GM23338 (cell line): ENCODE results near the gene HOTAIR. TPM values are rescaled to one million over a fixed set of nuclear protein-coding genes. Genes with fewer than 3 reads are reported as not detected.

Source experiments
- ATAC-seq: fragments of 200-7000 bp; cut with Tn5 transposase; 3 replicates; pipeline ENCODE4 v1.9.1; 2020
- DNase-seq: peaks from one replicate; pipeline ENCODE4 v3.0.0-alpha.2; 2015; ENCODE audit warnings: low spot score
- H2AFZ ChIP-seq: fragments of 200-600 bp; sonication (generic); 2 replicates; pipeline ENCODE4 v1.8.0; 2016; ENCODE audit warnings: antibody characterized with exemption, mild to moderate bottlenecking, moderate library complexity
- H3F3A ChIP-seq: fragments of 200-600 bp; sonication (generic); replicated peaks from 2 replicates; pipeline ENCODE4 v1.8.0; 2017; ENCODE audit warnings: antibody characterized with exemption, mixed run types, low read depth
- H3K27ac ChIP-seq: fragments of 200-600 bp; sonication (generic); 2 replicates; pipeline ENCODE4 v1.6.1; 2016; ENCODE audit warnings: low read depth
- H3K27me3 ChIP-seq: fragments of 200-600 bp; sonication (generic); 2 replicates; pipeline ENCODE4 v1.8.0; 2016; ENCODE audit warnings: mild to moderate bottlenecking, mixed run types, moderate library complexity; ENCODE audit not compliant: insufficient read depth
- H3K36me3 ChIP-seq: fragments of 200-600 bp; sonication (generic); 2 replicates; pipeline ENCODE4 v1.8.0; 2016; ENCODE audit warnings: mild to moderate bottlenecking; ENCODE audit not compliant: insufficient read depth
- H3K4me1 ChIP-seq: fragments of 200-600 bp; sonication (generic); 2 replicates; pipeline ENCODE4 v1.8.0; 2016; ENCODE audit warnings: mild to moderate bottlenecking, moderate library complexity; ENCODE audit not compliant: insufficient read depth
- H3K4me2 ChIP-seq: fragments of 200-600 bp; sonication (generic); 2 replicates; pipeline ENCODE4 v1.7.1; 2017; ENCODE audit warnings: mixed run types
- H3K4me3 ChIP-seq: fragments of 200-600 bp; sonication (generic); 2 replicates; pipeline ENCODE4 v1.6.1; 2016; ENCODE audit warnings: mixed run types
- H3K79me2 ChIP-seq: fragments of 200-600 bp; sonication (generic); replicated peaks from 2 replicates; pipeline ENCODE4 v1.8.0; 2017; ENCODE audit warnings: mild to moderate bottlenecking; ENCODE audit not compliant: insufficient read depth
- H3K9me2 ChIP-seq: fragments of 200-600 bp; sonication (generic); 2 replicates; pipeline ENCODE4 v1.8.0; 2017; ENCODE audit not compliant: insufficient read depth
- H4K20me1 ChIP-seq: fragments of 200-600 bp; sonication (generic); replicated peaks from 2 replicates; pipeline ENCODE4 v1.8.0; 2017; ENCODE audit warnings: mild to moderate bottlenecking; ENCODE audit not compliant: insufficient read depth
- H3K27ac Mint-ChIP-seq: 2 replicates; pipeline ENCODE4 v1.8.0; 2020; ENCODE audit warnings: inconsistent platforms, mild to moderate bottlenecking, moderate library complexity, mixed read lengths
- H3K27me3 Mint-ChIP-seq: 3 replicates; pipeline ENCODE4 v1.8.0; 2022; ENCODE audit warnings: low read depth, mild to moderate bottlenecking, moderate library complexity, mixed read lengths, inconsistent platforms; ENCODE audit not compliant: insufficient read depth, poor library complexity
- H3K36me3 Mint-ChIP-seq: 3 replicates; pipeline ENCODE4 v1.8.0; 2021; ENCODE audit warnings: low read depth, mild to moderate bottlenecking, inconsistent platforms, moderate library complexity, mixed read lengths
- H3K4me1 Mint-ChIP-seq: 3 replicates; pipeline ENCODE4 v1.8.0; 2020; ENCODE audit warnings: mild to moderate bottlenecking, inconsistent platforms, mixed read lengths
- H3K4me3 Mint-ChIP-seq: 3 replicates; pipeline ENCODE4 v1.8.0; 2021; ENCODE audit warnings: moderate library complexity, mild to moderate bottlenecking, inconsistent platforms, mixed read lengths
- H3K9me3 Mint-ChIP-seq: 3 replicates; pipeline ENCODE4 v1.8.0; 2020; ENCODE audit warnings: moderate library complexity, mild to moderate bottlenecking, inconsistent platforms, mixed read lengths
- CREB1 ChIP-seq: fragments of 250-450 bp; sonication (Bioruptor Pico); IDR thresholded peaks from 2 replicates; pipeline ENCODE4 v1.5.0; 2020; ENCODE audit warnings: low read depth, mild to moderate bottlenecking, moderate library complexity
- ETS1 ChIP-seq: IDR thresholded peaks from 2 replicates; pipeline ENCODE4 v1.6.1; 2016; ENCODE audit warnings: antibody characterized with exemption
- EZH2 ChIP-seq: fragments of 200-600 bp; sonication (generic); IDR thresholded peaks from one replicate; pipeline ENCODE4 v1.8.0; 2017; ENCODE audit warnings: antibody characterized with exemption, mild to moderate bottlenecking, low read depth; ENCODE audit not compliant: unreplicated experiment
- EZH2phosphoT487 ChIP-seq: fragments of 200-600 bp; sonication (generic); IDR thresholded peaks from one replicate; pipeline ENCODE4 v1.8.1; 2018; ENCODE audit warnings: antibody characterized with exemption; ENCODE audit not compliant: unreplicated experiment
- STAT1 ChIP-seq: IDR thresholded peaks from one replicate; pipeline ENCODE4 v1.6.1; 2016; ENCODE audit warnings: antibody characterized with exemption; ENCODE audit not compliant: unreplicated experiment
- ZNF114 ChIP-seq: fragments of 250-450 bp; sonication (Bioruptor Pico); IDR thresholded peaks from 2 replicates; pipeline ENCODE4 v1.5.0; 2020; ENCODE audit warnings: mild to moderate bottlenecking, moderate library complexity
- long read RNA-seq: library from polyadenylated mRNA; unstranded; transcript quantifications from one replicate; pipeline ENCODE4 v2.0.0, GENCODE V29; 2020; ENCODE audit not compliant: unreplicated experiment
- polyA plus RNA-seq: library from polyadenylated mRNA; unstranded; fragments of >200 nt; fragmentation: Nextera tagmentation; extraction: Ambion mirVana; gene quantifications from 2 replicates; pipeline ENCODE4 v1.2.1, GENCODE V29; 2016
- total RNA-seq: library from RNA; depleted of rRNA; stranded (reverse); fragments of >200 nt; shearing (Covaris generic); gene quantifications from 2 replicates; pipeline ENCODE4 v1.2.3, GENCODE V29; 2014; rRNA removed
- TF ChIP-seq, protein P1 (sequence below): IDR thresholded peaks from one replicate; pipeline ENCODE4 v1.6.1; 2018; ENCODE audit warnings: antibody characterized with exemption; ENCODE audit not compliant: unreplicated experiment
- TF ChIP-seq, protein P2 (sequence below): fragments of 250-450 bp; sonication (Bioruptor Pico); IDR thresholded peaks from 2 replicates; pipeline ENCODE4 v1.5.0; 2020; ENCODE audit warnings: mild to moderate bottlenecking, moderate library complexity

The HOTAIR gene
- total RNA-seq (not detected in 2 replicates), polyA plus RNA-seq (not detected in 2 replicates)
- long read RNA-seq = 0 reads

DNA sequence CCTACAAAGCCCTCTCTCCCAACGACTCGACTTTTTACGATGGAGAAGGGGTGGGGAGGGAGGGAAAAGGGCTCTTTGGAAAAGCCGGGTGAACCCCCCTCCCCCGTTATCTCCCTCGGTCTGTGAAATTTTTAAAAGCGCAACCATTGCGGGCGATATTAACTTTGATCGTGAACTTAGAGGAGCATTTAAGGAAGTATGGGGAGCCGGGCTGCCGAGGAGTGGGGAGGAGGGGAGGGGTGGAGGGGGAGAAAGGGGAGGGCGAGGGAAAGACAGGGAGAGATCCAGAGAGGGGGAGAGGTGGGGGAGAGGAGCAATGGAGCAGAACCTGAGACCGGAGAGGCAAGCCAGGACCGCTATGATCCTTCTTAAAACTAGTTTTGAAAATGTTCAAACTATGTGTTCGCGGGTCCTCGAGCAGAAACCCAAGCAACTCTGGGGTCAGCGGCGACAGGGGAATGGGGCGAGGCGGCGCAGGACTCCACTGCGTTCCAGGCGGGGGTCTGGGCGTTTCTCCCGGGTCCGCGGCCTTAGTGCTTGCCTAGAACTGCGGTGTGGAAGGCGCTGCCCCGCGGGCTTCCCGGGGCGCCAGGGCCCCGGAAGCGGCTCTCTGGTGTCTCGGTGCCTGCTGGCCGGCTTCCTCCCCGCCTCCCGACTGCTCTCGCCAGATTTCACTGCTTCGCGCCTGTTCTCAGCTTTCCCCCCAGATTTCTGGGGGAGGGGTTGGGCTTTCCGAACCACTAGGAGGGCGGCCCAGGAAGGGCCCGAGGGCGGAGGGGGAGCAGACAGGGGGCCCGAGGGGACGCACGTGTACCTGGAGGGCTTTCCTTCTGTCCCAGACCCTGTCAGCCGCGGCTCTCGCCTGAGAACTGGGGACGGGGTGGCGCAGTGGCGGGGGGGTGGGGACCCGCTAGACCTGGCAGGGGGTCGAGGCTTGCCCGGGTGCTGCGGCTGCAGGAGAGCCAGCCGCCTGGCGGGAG, at the start of gene HOTAIR:
Gene HOTAIR (minus strand): TSS at position 871 of the 980 bp plus-strand sequence.
- peak within 1 kb of the TSS; percentile 77 for H3K4me2 ChIP-seq
- H3K36me3 Mint-ChIP-seq = no peaks in the 10 kb centered on the region
- DNase-seq = peak; percentile 54
- no peaks in the 10 kb centered on the region; the same call in 1 of the 3 replicates for H3K9me3 Mint-ChIP-seq
- peak; percentile 5 for ATAC-seq
- H3K36me3 ChIP-seq = no peaks in the 10 kb centered on the region; the same call in 1 of the 2 replicates
- no peaks in the 10 kb centered on the region for H3K9me2 ChIP-seq
- H3K79me2 ChIP-seq = no peaks in the 10 kb centered on the region
- H3K27ac Mint-ChIP-seq = no peak within 1 kb of the TSS
- TF ChIP-seq EZH2 = peak; percentile 76
- no peak for TF ChIP-seq ZNF114 (CRISPR knock-in tag)
- peak; percentile 94 for TF ChIP-seq EZH2phosphoT487
- H2AFZ ChIP-seq = no peak within 1 kb of the TSS
- H4K20me1 ChIP-seq = peaks cover 36% of the 10 kb centered on the region
- peaks cover 100% of the 10 kb centered on the region for H3K27me3 ChIP-seq
- H3K4me3 Mint-ChIP-seq = peak within 1 kb of the TSS; percentile 51
- H3K4me1 ChIP-seq = peaks cover 26% of the 10 kb centered on the region
- H3K27me3 Mint-ChIP-seq = peaks cover 99% of the 10 kb centered on the region
- H3K27ac ChIP-seq = no peak within 1 kb of the TSS
- H3F3A ChIP-seq = peaks cover 22% of the 10 kb centered on the region
- peak within 1 kb of the TSS; percentile 47 for H3K4me3 ChIP-seq
- peaks cover 25% of the 10 kb centered on the region for H3K4me1 Mint-ChIP-seq

DNA sequence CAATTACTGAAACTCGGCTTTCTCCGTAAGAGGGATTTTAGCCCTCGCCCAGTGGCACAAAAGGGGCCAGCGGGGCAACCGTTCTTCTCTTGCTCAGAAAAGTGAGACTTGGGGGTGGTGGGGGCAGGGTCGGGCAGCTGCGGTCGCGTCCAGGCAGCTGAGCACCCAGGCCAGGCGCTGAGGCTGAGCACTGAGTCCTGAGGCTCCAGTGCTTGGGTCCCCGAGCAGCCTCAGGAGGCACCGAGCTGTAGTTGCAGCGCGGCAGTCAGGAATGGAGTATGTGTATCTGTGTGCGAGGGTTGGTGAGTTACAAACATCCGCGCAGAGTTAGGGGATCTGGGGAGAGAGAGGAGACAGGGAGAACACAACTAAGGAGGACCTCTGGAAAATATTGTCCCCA, 49.4 kb upstream of the HOTAIR start:
- Histone ChIP-seq H4K20me1 (peaks cover 57% of the 10 kb centered on the region), H3K36me3 (no peaks in the 10 kb centered on the region; the same call in 1 of the 2 replicates), H3K9me2 (no peaks in the 10 kb centered on the region), H2AFZ (no peak overlapping the region), H3K27me3 (peaks cover 100% of the 10 kb centered on the region), H3F3A (peaks cover 47% of the 10 kb centered on the region; the same call in 1 of the 2 replicates), H3K79me2 (no peaks in the 10 kb centered on the region), H3K4me1 (peaks cover 43% of the 10 kb centered on the region), H3K4me2 (0 out of 2 replicates have a peak overlapping the region, but pooled peaks have one; percentile 36), H3K27ac (no peak overlapping the region), H3K4me3 (0 out of 2 replicates have a peak overlapping the region, but pooled peaks have one; percentile 26)
- peak; percentile 65 for DNase-seq
- no peak overlapping the region; the same call in 2 of the 3 replicates for H3K4me3 Mint-ChIP-seq
- no peak overlapping the region for H3K27ac Mint-ChIP-seq
- no peaks in the 10 kb centered on the region; the same call in 2 of the 3 replicates for H3K36me3 Mint-ChIP-seq
- peak; percentile 54 for ATAC-seq
- H3K27me3 Mint-ChIP-seq = peaks cover 100% of the 10 kb centered on the region
- H3K9me3 Mint-ChIP-seq = peaks cover 3% of the 10 kb centered on the region; the same call in 2 of the 3 replicates
- peaks cover 23% of the 10 kb centered on the region for H3K4me1 Mint-ChIP-seq
- TF ChIP-seq CREB1 (CRISPR knock-in tag) = no peak
- TF ChIP-seq STAT1 = no peak
- TF ChIP-seq, protein P1, sequence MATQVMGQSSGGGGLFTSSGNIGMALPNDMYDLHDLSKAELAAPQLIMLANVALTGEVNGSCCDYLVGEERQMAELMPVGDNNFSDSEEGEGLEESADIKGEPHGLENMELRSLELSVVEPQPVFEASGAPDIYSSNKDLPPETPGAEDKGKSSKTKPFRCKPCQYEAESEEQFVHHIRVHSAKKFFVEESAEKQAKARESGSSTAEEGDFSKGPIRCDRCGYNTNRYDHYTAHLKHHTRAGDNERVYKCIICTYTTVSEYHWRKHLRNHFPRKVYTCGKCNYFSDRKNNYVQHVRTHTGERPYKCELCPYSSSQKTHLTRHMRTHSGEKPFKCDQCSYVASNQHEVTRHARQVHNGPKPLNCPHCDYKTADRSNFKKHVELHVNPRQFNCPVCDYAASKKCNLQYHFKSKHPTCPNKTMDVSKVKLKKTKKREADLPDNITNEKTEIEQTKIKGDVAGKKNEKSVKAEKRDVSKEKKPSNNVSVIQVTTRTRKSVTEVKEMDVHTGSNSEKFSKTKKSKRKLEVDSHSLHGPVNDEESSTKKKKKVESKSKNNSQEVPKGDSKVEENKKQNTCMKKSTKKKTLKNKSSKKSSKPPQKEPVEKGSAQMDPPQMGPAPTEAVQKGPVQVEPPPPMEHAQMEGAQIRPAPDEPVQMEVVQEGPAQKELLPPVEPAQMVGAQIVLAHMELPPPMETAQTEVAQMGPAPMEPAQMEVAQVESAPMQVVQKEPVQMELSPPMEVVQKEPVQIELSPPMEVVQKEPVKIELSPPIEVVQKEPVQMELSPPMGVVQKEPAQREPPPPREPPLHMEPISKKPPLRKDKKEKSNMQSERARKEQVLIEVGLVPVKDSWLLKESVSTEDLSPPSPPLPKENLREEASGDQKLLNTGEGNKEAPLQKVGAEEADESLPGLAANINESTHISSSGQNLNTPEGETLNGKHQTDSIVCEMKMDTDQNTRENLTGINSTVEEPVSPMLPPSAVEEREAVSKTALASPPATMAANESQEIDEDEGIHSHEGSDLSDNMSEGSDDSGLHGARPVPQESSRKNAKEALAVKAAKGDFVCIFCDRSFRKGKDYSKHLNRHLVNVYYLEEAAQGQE = no peak
- TF ChIP-seq, protein P2, sequence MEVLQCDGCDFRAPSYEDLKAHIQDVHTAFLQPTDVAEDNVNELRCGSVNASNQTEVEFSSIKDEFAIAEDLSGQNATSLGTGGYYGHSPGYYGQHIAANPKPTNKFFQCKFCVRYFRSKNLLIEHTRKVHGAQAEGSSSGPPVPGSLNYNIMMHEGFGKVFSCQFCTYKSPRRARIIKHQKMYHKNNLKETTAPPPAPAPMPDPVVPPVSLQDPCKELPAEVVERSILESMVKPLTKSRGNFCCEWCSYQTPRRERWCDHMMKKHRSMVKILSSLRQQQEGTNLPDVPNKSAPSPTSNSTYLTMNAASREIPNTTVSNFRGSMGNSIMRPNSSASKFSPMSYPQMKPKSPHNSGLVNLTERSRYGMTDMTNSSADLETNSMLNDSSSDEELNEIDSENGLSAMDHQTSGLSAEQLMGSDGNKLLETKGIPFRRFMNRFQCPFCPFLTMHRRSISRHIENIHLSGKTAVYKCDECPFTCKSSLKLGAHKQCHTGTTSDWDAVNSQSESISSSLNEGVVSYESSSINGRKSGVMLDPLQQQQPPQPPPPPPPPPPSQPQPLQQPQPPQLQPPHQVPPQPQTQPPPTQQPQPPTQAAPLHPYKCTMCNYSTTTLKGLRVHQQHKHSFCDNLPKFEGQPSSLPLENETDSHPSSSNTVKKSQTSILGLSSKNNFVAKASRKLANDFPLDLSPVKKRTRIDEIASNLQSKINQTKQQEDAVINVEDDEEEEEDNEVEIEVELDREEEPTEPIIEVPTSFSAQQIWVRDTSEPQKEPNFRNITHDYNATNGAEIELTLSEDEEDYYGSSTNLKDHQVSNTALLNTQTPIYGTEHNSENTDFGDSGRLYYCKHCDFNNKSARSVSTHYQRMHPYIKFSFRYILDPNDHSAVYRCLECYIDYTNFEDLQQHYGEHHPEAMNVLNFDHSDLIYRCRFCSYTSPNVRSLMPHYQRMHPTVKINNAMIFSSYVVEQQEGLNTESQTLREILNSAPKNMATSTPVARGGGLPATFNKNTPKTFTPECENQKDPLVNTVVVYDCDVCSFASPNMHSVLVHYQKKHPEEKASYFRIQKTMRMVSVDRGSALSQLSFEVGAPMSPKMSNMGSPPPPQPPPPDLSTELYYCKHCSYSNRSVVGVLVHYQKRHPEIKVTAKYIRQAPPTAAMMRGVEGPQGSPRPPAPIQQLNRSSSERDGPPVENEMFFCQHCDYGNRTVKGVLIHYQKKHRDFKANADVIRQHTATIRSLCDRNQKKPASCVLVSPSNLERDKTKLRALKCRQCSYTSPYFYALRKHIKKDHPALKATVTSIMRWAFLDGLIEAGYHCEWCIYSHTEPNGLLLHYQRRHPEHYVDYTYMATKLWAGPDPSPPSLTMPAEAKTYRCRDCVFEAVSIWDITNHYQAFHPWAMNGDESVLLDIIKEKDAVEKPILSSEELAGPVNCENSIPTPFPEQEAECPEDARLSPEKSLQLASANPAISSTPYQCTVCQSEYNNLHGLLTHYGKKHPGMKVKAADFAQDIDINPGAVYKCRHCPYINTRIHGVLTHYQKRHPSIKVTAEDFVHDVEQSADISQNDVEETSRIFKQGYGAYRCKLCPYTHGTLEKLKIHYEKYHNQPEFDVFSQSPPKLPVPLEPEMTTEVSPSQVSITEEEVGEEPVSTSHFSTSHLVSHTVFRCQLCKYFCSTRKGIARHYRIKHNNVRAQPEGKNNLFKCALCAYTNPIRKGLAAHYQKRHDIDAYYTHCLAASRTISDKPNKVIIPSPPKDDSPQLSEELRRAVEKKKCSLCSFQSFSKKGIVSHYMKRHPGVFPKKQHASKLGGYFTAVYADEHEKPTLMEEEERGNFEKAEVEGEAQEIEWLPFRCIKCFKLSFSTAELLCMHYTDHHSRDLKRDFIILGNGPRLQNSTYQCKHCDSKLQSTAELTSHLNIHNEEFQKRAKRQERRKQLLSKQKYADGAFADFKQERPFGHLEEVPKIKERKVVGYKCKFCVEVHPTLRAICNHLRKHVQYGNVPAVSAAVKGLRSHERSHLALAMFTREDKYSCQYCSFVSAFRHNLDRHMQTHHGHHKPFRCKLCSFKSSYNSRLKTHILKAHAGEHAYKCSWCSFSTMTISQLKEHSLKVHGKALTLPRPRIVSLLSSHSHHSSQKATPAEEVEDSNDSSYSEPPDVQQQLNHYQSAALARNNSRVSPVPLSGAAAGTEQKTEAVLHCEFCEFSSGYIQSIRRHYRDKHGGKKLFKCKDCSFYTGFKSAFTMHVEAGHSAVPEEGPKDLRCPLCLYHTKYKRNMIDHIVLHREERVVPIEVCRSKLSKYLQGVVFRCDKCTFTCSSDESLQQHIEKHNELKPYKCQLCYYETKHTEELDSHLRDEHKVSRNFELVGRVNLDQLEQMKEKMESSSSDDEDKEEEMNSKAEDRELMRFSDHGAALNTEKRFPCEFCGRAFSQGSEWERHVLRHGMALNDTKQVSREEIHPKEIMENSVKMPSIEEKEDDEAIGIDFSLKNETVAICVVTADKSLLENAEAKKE (CRISPR knock-in tag) = no peak
- TF ChIP-seq ETS1 = no peak
